GM21447 (cell line): Measurements from ENCODE around the gene CEP85L.

Experiments used
- ATAC-seq: cut with Tn5 transposase; IDR thresholded peaks from one replicate; pipeline ENCODE4 v1.9.1; 2021; ENCODE audit not compliant: unreplicated experiment

The CEP85L gene

DNA sequence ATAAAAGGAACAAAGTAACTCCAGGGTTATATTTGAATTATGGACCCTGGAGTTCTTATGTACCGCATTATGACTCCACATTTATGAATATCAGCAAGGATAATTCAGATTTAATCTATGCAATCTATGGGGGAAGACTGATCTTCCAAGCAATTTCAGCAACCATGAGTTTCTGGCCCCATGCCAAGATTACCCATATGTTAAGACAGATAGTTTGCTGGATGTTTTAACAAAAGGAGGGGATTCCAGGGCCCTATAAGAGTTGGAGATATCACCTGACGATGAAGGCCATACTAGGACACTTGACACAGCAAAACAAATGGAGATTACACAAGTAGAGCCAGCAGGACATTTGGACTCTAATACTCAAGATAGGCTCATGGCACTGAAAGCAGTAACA lies 149.2 kb downstream of the CEP85L start:
- ATAC-seq = no peak

DNA sequence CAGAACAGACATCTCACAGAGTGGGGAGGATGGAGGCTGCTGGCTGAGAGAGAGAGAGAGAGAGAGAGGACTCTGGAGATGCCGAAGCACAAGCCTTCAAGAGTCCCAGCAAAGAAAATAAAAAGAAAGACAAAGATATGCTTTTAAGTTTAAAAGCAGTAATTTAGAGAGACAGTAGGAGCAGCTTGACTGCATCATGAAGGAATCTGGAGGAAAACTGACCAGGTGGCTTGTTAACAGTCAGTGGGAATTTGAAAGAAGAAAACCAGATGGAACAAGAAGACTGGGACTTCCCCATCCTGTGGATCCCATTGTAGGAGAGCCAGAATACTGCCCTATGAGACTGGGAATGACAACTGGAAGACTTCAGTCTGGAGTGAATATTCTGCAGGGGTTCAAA lies 149.6 kb downstream of the CEP85L start:
- ATAC-seq = no peak

DNA sequence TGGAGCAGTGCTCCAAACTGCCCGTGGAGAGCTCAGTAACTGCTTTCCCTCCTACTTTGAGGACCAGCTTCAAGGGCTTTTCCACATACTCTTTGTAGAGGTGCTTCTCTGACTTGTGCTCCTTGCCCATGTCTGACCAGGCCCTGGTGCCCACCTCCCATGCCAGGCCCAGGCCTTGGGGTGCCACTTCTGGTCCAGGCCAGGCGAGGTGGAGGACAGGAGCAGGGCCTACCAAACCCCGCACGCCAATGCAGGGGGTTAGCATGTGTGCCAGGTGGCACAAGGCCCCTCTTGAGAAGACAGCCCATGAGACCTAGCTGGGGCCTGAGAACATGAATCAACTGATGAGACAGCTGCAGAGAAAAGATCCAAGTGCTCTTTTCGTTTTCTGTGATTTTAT lies 150.3 kb downstream of the CEP85L start:
- no peak for ATAC-seq

DNA sequence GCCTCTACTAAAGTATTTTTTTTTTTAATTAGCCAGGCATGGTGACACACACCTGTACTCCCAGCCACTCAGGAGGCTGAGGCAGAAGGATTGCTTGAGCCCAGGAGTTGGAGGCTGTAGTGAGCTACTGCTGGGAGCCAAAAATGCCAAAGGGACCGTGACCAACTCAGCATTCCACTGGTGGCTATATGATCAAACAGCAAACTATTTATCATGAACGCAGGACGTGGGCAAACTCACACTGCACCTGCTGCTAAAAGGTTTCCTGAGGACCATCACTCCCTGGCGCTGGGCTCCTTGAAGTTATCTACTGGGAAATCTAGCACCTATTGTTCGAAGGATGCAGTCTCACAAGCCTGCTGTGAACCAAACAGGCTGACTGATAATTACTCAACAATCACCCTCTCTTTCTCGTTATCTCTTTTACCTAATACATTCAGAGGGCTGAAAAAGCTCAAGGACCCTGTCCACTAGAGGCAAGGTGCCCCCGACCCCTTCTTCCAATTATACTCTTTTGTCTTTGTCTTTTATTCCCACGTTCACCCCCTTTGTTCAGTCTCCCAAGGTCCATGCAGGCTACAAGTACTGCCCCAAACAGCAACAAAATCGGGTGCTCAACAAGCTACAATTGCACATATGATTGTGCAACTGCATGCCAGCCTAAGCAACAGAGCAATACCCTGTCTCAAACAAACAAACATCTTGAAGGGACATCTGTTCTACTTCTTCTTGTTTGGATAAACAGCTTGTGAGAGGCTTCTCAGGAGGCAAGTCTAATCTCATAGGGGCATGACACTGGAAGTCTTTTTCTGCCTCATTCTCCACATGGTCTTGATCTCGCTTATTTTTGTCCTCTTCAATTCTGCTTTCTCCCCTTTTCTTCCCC lies 151.0 kb downstream of the CEP85L start:
- no peak for ATAC-seq

DNA sequence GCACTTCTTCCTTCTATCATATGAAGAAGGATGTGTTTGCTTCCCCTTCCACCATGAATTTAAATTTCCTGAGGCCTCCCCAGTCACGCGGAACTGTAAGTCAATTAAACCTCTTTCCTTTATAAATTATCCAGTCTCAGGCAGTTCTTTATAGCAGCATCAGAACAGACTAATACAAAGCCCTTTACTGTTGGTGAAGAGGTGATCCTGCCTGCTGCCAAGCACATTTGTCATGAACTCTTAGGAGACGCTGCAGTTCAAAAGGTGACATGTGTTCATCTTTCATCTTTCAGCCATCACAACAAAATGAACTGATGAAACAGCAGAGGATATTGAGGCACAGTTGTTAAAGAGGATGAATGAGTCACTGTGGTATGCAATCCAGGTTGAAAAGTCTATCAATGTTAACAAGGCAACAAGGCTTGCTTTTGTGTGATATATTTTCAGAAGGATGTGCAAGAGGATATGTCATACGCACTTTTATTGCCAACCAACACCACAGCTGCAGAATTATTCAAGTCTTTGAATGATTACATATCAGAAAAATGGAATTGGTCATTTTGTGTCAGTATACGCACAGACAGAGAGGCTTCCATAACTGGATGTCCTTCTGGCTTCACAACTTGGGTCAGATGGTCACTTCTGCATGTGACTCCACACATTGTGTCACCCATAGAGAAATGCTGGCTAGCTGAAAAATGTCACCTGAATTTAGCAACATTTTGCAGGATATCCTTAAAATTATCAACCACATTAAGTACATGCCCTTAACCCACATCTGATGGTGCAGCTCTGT lies 155.7 kb downstream of the CEP85L start:
- ATAC-seq = no peak

DNA sequence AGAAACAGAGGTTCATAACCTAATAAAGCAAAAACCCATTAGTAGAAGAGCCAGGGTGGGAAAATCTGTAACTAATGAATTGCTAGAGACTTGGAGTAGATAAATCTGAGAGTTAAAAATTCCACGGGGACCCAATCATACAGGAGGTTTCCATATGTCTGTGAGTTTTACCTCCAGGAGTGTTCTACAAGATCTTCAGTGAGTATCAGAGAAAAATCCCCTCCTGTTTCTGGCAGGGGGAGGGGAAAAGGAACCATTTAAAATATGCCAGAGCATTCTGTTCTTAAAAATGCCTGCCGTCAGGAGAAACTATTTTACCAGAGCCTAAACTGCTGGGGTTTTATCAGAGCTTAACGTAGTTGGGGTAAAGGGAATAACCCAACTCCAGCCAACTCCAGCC lies 157.3 kb downstream of the CEP85L start:
- ATAC-seq = no peak

DNA sequence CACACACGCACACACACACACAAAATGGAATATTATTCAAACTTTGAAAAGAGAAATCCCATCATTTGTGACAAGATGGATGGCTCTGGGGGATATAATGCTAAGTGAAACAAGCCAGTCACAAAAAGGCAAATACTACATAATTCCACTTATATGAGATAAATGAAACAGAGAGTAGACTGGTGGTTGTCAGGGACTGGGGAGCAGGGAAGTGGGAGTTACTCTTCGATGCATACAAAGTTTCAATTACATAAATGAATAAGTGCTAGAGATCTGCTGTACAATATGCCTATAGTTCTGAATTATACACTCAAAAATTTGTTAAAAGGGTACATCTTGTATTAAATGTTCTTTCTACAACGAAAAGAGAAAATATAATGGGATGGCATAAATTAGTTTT lies 161.4 kb downstream of the CEP85L start:
- ATAC-seq = no peak

DNA sequence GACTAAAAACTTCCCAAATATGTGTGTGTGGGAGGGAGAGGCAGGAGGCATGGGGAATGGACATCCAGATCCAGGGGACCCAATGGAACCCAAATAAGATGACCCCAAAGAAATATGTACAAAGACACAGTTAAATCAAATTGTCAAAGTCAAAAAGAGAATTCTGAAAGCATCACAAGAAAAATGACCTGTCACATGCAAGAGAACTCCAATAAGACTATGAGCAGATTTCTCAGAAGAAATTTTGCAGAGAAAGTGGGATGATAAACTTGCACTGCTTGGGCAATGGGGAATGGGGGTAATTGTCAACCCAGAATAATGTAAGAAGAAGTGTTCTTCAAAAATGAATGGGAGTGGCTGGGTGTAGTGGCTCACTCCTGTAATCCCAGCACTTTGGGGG lies 162.8 kb downstream of the CEP85L start:
- no peak for ATAC-seq

DNA sequence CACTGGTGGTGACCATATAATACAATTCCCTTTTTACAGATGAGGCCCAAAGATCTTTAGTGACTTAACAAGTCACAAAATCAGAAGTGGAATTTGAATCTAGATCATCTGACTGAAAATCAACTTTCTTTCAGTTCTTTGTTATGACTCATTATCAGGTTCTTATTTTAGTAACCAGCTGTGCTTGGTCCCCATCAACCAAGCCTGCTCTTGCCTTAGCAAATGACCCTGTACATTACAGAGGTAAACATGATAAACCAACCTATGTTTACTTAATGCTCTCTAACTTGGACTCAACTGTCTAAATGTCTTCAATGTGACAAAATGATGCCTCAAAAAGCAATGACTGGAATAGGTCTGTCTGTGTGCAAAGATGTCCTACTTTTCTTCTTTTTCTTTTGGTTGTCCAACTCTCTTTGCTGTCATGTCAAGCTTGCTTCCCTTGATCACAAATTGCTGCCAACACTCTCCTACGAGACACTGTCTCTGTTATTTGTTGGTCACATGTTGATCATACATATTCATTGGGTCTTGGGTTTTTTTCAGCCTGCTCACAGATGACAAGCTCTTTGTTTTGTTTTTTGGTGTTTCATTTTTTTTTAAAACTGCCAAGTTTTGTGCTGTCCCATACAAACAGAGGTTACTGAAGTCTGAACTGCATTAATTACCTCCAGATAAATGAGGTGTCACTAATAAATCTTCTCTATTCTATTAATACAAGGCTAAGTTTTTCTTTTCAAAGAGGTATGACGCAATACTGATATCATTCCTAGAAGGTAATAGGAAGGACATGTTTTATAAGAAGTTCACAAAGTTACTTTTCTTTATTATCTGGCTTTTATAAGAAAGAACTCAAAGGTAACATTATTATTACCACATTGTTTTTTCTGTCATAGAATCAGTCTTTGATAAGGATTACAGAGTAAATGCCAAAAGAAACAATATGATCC lies 165.5 kb downstream of the CEP85L start:
- ATAC-seq = peak; percentile 94

DNA sequence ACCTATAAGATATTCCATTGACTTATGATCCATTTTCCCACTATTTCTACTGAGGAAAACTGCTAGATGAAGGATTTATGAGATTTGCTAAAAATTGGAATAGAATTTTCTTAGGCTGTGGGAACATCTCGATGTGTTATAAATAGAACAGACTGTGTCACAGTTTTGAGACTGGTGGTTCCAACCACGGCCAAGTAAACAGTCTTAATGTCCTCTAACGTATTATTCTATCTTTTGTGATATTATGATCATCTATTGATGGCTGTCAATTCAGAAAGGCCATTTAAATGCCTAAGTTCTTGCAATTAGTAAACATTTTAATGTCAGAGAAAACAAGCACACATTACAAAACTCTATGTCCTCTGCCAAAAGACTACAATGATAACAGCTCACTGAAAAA lies 174.8 kb downstream of the CEP85L start:
- no peak for ATAC-seq

DNA sequence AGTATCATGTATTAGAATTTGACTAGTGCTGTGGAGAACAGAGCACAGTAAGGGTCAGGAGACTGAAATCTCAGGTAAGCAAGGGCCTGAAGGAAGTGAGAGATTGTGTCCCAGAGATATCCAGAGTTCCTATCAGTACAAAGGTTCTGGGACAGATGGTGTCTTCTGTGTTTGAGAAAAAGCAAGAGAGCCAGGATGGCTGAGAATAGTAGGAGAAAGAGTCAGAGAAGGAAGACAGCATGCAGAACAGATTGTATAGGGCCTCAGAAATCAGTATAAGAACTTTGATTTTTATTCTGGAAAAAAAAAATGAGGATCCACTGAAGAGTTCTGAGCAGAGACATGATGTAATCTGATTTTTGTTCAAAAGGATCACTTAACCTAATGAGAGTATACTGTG lies 178.1 kb downstream of the CEP85L start:
- no peak for ATAC-seq

DNA sequence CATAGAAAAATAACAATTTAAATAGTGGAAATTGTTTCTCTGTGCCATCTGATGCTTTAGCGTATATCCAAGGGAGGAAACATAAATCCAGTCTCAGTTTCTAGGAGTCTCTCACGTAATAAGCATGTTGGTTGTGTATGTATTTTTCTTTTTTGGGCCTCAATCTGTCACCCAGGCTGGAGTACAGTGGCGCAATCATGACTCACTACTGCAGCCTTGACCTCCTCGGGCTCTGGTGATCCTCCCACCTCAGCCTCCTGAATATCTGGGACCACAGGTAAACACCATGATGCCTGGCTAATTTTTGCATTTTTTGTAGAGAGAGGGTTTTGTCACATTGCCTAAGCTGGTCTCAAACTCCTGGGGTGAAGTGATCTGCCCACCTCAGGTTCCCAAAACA lies 181.9 kb downstream of the CEP85L start:
- ATAC-seq = no peak

DNA sequence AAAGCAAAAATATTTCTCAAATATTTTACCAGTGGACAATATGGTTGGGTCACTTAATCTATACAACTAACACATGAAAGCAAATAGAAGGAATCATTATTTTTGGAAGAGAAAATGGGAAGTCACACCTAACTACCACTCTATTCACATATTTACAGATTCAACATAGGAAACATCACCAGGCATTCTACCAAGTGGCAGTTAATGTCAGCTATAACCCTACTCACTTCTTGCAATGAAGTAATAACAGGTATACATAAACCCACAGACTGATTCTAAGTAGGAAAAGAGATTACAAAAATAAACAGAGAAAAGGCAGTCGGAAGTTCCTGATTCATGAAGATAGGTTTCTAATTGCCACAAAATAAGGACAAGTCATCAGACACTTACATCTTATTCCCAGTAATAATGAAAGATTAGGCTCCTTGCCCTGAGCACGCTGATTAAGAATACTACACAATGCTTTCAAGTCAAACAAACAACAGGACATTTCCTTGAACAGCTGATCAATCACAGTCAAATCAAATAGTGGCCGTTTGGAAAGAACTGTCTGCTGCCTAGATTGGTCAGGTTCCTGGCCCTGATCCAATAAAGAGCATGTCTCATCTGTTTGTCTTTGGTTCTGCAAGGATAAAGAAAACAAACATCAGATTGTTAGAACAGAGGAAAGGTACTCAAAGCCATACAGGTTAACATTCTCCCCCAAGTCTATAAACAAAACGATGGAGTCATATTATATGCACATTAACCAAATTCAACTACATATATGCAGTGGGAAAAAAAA lies 182.5 kb downstream of the CEP85L start:
- ATAC-seq = no peak

DNA sequence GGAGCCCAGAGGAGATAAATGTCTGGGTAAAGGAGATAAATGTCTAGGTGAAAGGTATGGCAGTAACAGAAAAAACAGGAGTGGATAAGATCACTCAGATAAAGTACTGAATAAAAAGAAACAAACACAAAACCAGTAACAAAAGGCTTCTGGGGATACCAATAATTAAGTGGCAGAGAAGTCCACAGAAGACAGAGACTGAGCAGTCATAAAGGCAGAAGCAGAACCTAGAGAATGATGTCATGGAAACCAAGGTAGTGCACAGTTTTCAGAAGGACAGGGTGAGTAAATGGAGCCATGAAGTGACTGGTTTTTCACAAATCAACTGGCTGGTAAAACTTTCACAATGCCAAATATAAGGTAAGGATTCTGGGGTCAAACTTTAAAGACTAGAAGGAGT lies 184.2 kb downstream of the CEP85L start:
- peak; percentile 77 for ATAC-seq

DNA sequence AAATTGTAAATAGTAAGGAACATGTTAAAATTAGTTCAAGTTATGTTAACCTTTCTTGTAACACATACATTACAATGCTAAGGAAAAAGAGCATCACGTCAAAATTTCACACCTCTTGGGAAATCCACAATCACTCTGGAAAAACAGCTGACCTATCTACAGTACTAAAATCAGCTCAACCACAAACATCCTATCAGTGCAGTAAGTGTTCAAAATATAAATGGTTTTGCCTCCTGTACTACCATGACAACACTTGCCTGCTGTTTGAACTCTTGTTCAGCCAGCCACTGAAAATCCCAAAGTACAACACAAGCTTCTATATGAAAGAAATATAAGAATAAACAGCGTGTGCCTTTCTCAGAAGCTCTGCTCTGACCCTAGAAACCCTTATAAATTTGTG lies 186.8 kb downstream of the CEP85L start:
- ATAC-seq = no peak

DNA sequence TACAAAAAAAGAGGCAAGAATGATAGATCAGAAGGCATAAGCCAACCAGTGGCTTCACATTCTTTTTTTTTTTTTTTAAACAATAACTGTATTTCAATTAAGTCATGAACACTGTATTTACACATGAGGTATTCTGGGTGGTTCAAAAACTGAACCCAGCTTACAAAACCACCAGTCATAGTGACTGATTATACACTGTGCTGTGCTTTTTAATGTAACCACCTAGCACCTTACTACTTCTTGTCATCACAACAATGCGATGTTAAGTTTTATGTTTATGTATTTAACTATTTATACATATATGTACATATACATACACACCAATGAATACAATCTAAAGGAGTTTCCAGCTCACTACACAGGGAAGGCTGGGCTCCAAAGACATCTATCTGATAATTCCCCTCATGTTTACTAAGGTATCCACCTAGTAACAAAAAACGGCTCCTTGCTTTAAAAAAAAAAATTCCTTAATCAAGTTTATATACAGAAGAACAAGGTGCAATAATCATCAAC lies 190.4 kb downstream of the CEP85L start:
- no peak for ATAC-seq

DNA sequence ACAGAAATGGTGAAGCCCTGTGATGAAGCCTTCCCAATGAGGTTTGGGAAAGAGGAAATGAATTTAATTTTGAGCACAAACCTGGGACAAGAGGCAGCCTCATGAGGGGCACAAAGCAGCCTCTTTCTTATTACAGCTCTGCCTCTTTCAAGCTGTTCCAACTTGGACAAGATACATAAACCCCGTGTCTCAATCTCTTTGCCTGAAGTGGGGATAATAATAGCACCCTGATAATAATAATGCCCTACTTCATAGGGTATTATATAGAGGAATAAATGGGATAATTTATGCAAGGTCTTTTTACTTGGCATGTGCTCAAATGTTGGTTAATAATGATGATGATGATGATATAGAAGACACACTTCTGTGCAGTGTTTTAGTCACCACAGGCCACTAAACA lies 194.4 kb downstream of the CEP85L start:
- no peak for ATAC-seq

DNA sequence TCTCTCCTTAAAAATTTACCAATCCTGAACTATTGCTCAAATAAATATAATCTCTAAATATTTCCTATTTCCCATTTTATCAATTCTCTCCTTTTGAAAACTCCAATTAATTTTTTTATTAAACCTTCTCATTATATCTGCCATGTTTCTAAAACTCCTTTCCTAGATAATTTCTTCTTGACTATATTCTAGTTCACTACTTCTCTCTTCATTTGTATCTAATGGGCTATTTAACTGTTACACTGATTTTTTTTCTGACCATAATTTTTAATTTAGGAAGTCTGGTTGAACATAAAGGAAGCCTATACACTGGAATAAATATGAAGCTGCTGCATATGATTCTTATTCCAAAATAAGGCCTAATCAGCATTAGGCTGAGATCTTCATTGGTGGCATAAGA lies 199.6 kb downstream of the CEP85L start:
- no peak for ATAC-seq

DNA sequence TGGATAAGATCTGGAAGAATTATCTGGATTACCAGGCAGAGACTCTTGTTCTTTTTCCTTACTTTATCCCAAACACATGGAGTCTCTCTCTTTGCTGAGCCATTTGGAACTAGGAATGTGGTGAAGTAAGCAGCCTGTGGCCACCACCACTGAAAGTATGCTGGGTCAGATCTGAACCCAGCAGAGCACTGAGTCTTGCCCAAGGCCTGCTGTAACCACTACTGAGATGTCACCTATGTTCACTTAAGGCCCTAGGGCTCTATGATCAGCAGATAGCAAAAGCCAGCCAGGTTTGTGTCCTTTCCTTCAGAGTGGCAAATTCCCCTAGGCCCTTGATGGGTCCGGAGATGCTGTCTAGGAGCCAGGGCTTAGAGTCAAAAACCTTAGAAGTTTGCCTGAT lies 206.6 kb downstream of the CEP85L start:
- no peak for ATAC-seq

DNA sequence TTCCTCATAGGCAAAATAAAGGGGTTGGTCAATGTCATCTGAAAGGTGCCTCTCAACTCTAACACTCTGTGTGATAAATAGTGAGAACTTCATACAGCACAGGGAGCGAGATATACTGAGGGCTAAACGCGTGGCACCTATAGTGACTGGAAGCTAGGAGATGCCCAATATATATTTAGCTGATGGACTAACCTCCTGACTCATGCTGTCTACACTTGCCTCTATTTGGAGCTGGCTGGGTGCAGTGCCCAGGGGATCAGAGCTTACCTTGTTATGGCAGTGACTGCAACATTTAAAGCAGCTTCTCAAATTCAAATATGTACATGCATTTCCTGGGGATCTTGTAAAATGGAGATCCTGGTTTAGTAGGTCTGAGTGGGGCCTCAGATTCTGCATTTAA lies 214.9 kb downstream of the CEP85L start:
- ATAC-seq = no peak
